HepG2 (cell line): Measurements from ENCODE around the gene XPO5. TPM values are rescaled to one million over a fixed set of nuclear protein-coding genes. Genes with fewer than 3 reads are reported as not detected.
A peak's percentile ranks its signal among the peaks of the same experiment; 100 is the strongest.

Source experiments
- ARNT ChIP-seq: fragments of 450-650 bp; IDR thresholded peaks from 2 replicates; pipeline ENCODE4 v1.6.1; 2017
- EEA1 ChIP-seq: sonication (generic); formaldehyde crosslinking; IDR thresholded peaks from 2 replicates; pipeline ENCODE4 v1.5.1; 2020; ENCODE audit warnings: mild to moderate bottlenecking, missing genetic modification reagents, borderline replicate concordance
- ELF3 ChIP-seq: IDR thresholded peaks from 2 replicates; pipeline ENCODE4 v1.6.1; 2016; ENCODE audit warnings: missing genetic modification reagents, missing compliant biosample characterization
- ERF ChIP-seq: IDR thresholded peaks from 2 replicates; pipeline ENCODE4 v1.6.1; 2018; ENCODE audit warnings: missing biosample characterization, missing genetic modification reagents
- ISX ChIP-seq: sonication (generic); formaldehyde crosslinking; conservative IDR thresholded peaks from 2 replicates; pipeline ENCODE4 v1.5.0; 2020; ENCODE audit warnings: missing genetic modification reagents
- KLF12 ChIP-seq: sonication (generic); formaldehyde crosslinking; IDR thresholded peaks from 2 replicates; pipeline ENCODE4 v1.4.0; 2020; ENCODE audit warnings: missing genetic modification reagents, borderline replicate concordance
- KLF6 ChIP-seq: IDR thresholded peaks from 2 replicates; pipeline ENCODE4 v1.8.0; 2016; ENCODE audit warnings: missing biosample characterization, missing genetic modification reagents
- NKX3-1 ChIP-seq: sonication (generic); formaldehyde crosslinking; IDR thresholded peaks from 2 replicates; pipeline ENCODE4 v1.5.0; 2020; ENCODE audit warnings: missing genetic modification reagents
- REL ChIP-seq: sonication (generic); formaldehyde crosslinking; conservative IDR thresholded peaks from 2 replicates; pipeline ENCODE4 v1.8.0; 2022; ENCODE audit warnings: mild to moderate bottlenecking, missing genetic modification reagents, moderate library complexity
- TBX2 ChIP-seq: sonication (generic); formaldehyde crosslinking; IDR thresholded peaks from 2 replicates; pipeline ENCODE4 v1.5.0; 2020; ENCODE audit warnings: missing genetic modification reagents, mild to moderate bottlenecking, borderline replicate concordance
- TGIF2 ChIP-seq: IDR thresholded peaks from 2 replicates; pipeline ENCODE4 v1.6.1; 2016; ENCODE audit warnings: control low read depth, missing compliant biosample characterization
- ZBTB38 ChIP-seq: sonication (generic); formaldehyde crosslinking; IDR thresholded peaks from 2 replicates; pipeline ENCODE4 v1.5.1; 2020; ENCODE audit warnings: mild to moderate bottlenecking, missing genetic modification reagents
- ZNF138 ChIP-seq: sonication (generic); formaldehyde crosslinking; IDR thresholded peaks from 2 replicates; pipeline ENCODE4 v1.5.0; 2020; ENCODE audit warnings: mild to moderate bottlenecking, low read depth, missing genetic modification reagents
- ZNF224 ChIP-seq: sonication (generic); formaldehyde crosslinking; IDR thresholded peaks from 2 replicates; pipeline ENCODE4 v1.5.0; 2020; ENCODE audit warnings: mild to moderate bottlenecking, missing genetic modification reagents
- ZNF367 ChIP-seq: sonication (generic); formaldehyde crosslinking; IDR thresholded peaks from 2 replicates; pipeline ENCODE4 v1.4.0; 2020; ENCODE audit warnings: missing genetic modification reagents, borderline replicate concordance
- ZNF546 ChIP-seq: sonication (generic); formaldehyde crosslinking; conservative IDR thresholded peaks from 2 replicates; pipeline ENCODE4 v1.8.1; 2023; ENCODE audit warnings: mild to moderate bottlenecking, missing genetic modification reagents
- ZNF572 ChIP-seq: sonication (generic); formaldehyde crosslinking; IDR thresholded peaks from 2 replicates; pipeline ENCODE4 v1.5.1; 2020; ENCODE audit warnings: mild to moderate bottlenecking, missing genetic modification reagents
- ZNF678 ChIP-seq: sonication (generic); formaldehyde crosslinking; IDR thresholded peaks from 2 replicates; pipeline ENCODE4 v1.4.0; 2020; ENCODE audit warnings: mild to moderate bottlenecking, missing genetic modification reagents
- ZNF737 ChIP-seq: sonication (generic); formaldehyde crosslinking; IDR thresholded peaks from 2 replicates; pipeline ENCODE4 v1.5.0; 2020; ENCODE audit warnings: missing genetic modification reagents, mild to moderate bottlenecking, borderline replicate concordance
- polyA plus RNA-seq, 8 experiments: library from polyadenylated mRNA; depleted of rRNA in 3 of 8; stranded (reverse) in 7 of 8; unstranded in 1 of 8; fragments of >200 nt; fragmentation: Illumina TruSeq in 4 of 8; extraction: Trizol in 4 of 8; gene quantifications; 2 replicates each; pipeline versions ENCODE4 v1.2.1 to v1.2.3, GENCODE V29; 2011 to 2016; ENCODE audit warnings: low read depth in 4 of 8, missing spikeins in 1 of 8, mixed read lengths in 1 of 8; ENCODE audit not compliant: insufficient read depth in 1 of 8
- total RNA-seq, 5 experiments: library from RNA; depleted of rRNA; stranded (reverse); fragments of >200 nt; fragmentation: Illumina TruSeq; extraction: Trizol; gene quantifications; 2 replicates each; pipeline ENCODE4 v1.2.3, GENCODE V29; 2016; ENCODE audit warnings: low read depth in 1 of 5
- TF ChIP-seq, protein P1 (sequence below): sonication (generic); formaldehyde crosslinking; IDR thresholded peaks from 2 replicates; pipeline ENCODE4 v1.5.1; 2020; ENCODE audit warnings: missing genetic modification reagents, mild to moderate bottlenecking, borderline replicate concordance
- TF ChIP-seq, protein P2 (sequence below): sonication (generic); formaldehyde crosslinking; IDR thresholded peaks from 2 replicates; pipeline ENCODE4 v1.4.0; 2020; ENCODE audit warnings: missing genetic modification reagents
- TF ChIP-seq, protein P3 (sequence below): sonication (generic); formaldehyde crosslinking; IDR thresholded peaks from 2 replicates; pipeline ENCODE4 v1.9.0; 2021; ENCODE audit warnings: missing genetic modification reagents, mild to moderate bottlenecking, borderline replicate concordance
- TF ChIP-seq, protein P4 (sequence below): sonication (generic); formaldehyde crosslinking; IDR thresholded peaks from 2 replicates; pipeline ENCODE4 v1.4.0; 2020; ENCODE audit warnings: missing genetic modification reagents
- TF ChIP-seq, protein P5 (sequence below): sonication (generic); formaldehyde crosslinking; IDR thresholded peaks from 2 replicates; pipeline ENCODE4 v1.4.0; 2020; ENCODE audit warnings: missing genetic modification reagents

The XPO5 gene
- total and polyA plus RNA-seq, 2 of the 13 experiments (the other 11 are each of a cell fraction or from before 2014, with no cell fraction given): 52.2 to 68.0 TPM

DNA sequence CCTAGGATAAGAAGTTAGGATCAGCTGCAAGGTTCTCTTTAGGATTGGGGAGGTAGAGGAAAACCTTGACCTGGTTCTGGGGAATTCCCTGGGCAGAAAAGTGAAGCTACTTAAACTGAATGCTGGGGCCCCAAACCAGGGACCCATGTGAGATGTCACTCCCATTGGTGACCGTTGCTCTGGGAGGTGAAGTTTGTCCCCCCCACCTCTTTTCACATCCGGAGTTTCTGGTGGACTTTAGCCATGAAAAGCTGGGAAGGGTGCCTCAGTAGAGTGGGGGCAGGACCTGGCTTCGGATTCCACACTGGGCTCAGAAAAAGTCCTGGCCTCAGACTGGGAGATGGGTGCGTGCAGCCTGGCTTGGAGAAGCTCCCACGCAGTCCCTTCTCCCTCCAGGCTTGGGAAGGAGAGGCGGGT is 85.3 kb downstream of the XPO5 start (continued):
- TF ChIP-seq ZNF367 (no peak), TBX2 (CRISPR knock-in tag) (no peak; the same call in 1 of the 2 replicates), ZNF546 (CRISPR knock-in tag) (no peak), ERF (CRISPR knock-in tag) (peak; percentile 79; the same call in 1 of the 2 replicates), TGIF2 (peak; percentile 76; the same call in 1 of the 2 replicates), NKX3-1 (no peak; the same call in 1 of the 2 replicates), ZBTB38 (no peak), ZNF138 (CRISPR knock-in tag) (no peak), ZNF678 (CRISPR knock-in tag) (no peak), KLF12 (no peak), KLF6 (CRISPR knock-in tag) (no peak), ISX (CRISPR knock-in tag) (no peak), ELF3 (CRISPR knock-in tag) (peak; percentile 75; the same call in 1 of the 2 replicates), ZNF224 (no peak), EEA1 (CRISPR knock-in tag) (no peak), ZNF737 (CRISPR knock-in tag) (no peak), ZNF572 (CRISPR knock-in tag) (no peak), ARNT (no peak), REL (CRISPR knock-in tag) (no peak)
- TF ChIP-seq, protein P1, sequence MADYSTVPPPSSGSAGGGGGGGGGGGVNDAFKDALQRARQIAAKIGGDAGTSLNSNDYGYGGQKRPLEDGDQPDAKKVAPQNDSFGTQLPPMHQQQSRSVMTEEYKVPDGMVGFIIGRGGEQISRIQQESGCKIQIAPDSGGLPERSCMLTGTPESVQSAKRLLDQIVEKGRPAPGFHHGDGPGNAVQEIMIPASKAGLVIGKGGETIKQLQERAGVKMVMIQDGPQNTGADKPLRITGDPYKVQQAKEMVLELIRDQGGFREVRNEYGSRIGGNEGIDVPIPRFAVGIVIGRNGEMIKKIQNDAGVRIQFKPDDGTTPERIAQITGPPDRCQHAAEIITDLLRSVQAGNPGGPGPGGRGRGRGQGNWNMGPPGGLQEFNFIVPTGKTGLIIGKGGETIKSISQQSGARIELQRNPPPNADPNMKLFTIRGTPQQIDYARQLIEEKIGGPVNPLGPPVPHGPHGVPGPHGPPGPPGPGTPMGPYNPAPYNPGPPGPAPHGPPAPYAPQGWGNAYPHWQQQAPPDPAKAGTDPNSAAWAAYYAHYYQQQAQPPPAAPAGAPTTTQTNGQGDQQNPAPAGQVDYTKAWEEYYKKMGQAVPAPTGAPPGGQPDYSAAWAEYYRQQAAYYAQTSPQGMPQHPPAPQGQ (CRISPR knock-in tag): no peak
- TF ChIP-seq, protein P2, sequence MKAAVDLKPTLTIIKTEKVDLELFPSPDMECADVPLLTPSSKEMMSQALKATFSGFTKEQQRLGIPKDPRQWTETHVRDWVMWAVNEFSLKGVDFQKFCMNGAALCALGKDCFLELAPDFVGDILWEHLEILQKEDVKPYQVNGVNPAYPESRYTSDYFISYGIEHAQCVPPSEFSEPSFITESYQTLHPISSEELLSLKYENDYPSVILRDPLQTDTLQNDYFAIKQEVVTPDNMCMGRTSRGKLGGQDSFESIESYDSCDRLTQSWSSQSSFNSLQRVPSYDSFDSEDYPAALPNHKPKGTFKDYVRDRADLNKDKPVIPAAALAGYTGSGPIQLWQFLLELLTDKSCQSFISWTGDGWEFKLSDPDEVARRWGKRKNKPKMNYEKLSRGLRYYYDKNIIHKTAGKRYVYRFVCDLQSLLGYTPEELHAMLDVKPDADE: no peak
- TF ChIP-seq, protein P3, sequence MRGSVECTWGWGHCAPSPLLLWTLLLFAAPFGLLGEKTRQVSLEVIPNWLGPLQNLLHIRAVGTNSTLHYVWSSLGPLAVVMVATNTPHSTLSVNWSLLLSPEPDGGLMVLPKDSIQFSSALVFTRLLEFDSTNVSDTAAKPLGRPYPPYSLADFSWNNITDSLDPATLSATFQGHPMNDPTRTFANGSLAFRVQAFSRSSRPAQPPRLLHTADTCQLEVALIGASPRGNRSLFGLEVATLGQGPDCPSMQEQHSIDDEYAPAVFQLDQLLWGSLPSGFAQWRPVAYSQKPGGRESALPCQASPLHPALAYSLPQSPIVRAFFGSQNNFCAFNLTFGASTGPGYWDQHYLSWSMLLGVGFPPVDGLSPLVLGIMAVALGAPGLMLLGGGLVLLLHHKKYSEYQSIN: no peak
- TF ChIP-seq, protein P4, sequence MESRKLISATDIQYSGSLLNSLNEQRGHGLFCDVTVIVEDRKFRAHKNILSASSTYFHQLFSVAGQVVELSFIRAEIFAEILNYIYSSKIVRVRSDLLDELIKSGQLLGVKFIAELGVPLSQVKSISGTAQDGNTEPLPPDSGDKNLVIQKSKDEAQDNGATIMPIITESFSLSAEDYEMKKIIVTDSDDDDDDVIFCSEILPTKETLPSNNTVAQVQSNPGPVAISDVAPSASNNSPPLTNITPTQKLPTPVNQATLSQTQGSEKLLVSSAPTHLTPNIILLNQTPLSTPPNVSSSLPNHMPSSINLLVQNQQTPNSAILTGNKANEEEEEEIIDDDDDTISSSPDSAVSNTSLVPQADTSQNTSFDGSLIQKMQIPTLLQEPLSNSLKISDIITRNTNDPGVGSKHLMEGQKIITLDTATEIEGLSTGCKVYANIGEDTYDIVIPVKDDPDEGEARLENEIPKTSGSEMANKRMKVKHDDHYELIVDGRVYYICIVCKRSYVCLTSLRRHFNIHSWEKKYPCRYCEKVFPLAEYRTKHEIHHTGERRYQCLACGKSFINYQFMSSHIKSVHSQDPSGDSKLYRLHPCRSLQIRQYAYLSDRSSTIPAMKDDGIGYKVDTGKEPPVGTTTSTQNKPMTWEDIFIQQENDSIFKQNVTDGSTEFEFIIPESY (CRISPR knock-in tag): no peak
- TF ChIP-seq, protein P5, sequence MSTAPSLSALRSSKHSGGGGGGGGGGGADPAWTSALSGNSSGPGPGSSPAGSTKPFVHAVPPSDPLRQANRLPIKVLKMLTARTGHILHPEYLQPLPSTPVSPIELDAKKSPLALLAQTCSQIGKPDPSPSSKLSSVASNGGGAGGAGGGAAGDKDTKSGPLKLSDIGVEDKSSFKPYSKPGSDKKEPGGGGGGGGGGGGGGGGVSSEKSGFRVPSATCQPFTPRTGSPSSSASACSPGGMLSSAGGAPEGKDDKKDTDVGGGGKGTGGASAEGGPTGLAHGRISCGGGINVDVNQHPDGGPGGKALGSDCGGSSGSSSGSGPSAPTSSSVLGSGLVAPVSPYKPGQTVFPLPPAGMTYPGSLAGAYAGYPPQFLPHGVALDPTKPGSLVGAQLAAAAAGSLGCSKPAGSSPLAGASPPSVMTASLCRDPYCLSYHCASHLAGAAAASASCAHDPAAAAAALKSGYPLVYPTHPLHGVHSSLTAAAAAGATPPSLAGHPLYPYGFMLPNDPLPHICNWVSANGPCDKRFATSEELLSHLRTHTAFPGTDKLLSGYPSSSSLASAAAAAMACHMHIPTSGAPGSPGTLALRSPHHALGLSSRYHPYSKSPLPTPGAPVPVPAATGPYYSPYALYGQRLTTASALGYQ (CRISPR knock-in tag): peak; percentile 90; the same call in 1 of the 2 replicates
